ENCODE measurements around the gene KMT2E. TPM values are rescaled to one million over a fixed set of nuclear protein-coding genes. Genes with fewer than 3 reads are reported as not detected.

The KMT2E gene
- total RNA-seq, 2 experiments from 2014 or later, result 50.1 to 72.8 TPM

DNA sequence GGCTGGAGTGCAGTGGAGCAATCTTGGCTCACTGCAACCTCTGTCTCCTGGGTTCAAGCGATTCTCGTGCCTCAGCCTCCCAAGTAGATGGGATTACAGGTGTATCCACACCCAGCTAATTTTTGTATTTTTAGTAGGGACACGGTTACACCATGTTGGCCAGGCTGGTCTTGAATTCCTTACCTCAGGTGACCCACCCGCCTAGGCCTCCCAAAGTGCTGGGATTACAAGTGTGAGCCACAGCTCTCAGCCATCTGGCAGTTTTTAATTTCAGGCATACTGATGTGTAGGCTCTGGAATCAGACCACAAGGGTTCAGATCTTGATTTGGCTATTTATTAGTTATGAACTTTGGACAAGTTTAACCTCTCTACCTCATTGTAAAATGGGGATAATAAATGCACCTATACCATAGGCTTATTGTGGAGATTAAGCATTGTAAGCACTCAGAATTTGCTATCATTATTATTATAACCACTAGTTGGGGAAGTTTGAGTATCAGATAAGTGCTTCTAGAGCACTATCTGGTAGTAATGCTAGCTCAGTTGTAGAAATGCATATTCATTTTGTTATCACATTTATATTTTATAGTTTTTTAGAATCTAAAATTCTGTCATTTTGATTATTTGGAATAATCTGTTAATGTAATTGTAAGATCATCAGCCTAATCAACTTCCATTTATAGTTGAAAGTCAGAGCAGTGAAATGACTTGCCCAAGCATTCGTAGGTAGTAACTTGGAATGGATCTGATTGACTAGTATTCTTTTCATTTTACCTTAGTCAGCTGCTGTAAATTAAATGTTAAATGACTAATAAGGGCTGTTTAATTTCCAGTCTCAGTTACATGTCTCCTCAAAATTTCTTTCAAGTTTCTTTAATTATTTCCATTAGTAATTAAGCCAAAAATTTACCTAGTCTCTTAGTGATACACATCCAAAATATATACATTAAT, 22.5 kb downstream of the KMT2E start:
- no peak for DNase-seq (ENCODE audit: low spot score)
- POLR2A ChIA-PET, result interaction anchor here (0.6 to 1.4 kb wide), 3 partner anchors 10 to 397 kb away, joined by 3 to 5 read pairs (median 5); no protein-coding TSS in a partner anchor
- TF ChIP-seq EZH2phosphoT487 (IDR thresholded peaks at IDR 0.05; ENCODE audit: borderline replicate concordance, low read depth, low read length), result no peak
- TF ChIP-seq, protein P1, sequence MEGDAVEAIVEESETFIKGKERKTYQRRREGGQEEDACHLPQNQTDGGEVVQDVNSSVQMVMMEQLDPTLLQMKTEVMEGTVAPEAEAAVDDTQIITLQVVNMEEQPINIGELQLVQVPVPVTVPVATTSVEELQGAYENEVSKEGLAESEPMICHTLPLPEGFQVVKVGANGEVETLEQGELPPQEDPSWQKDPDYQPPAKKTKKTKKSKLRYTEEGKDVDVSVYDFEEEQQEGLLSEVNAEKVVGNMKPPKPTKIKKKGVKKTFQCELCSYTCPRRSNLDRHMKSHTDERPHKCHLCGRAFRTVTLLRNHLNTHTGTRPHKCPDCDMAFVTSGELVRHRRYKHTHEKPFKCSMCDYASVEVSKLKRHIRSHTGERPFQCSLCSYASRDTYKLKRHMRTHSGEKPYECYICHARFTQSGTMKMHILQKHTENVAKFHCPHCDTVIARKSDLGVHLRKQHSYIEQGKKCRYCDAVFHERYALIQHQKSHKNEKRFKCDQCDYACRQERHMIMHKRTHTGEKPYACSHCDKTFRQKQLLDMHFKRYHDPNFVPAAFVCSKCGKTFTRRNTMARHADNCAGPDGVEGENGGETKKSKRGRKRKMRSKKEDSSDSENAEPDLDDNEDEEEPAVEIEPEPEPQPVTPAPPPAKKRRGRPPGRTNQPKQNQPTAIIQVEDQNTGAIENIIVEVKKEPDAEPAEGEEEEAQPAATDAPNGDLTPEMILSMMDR (conservative IDR thresholded peaks at IDR 0.05; ENCODE audit: low read length), result no peak
- H3K79me2 ChIP-seq (ENCODE audit: insufficient read depth, low read depth, low read length), result peaks cover 93% of the 10 kb centered on the region
- no TSS peak for BruUV-seq (replicated peaks)
- no peaks in the 10 kb centered on the region for H3K9me2 ChIP-seq (ENCODE audit: insufficient read depth, low read length)
- intact Hi-C loops (cut with micrococcal nuclease; ENCODE audit: unreplicated experiment), result loop anchor here (1.0 kb wide), 1 partner anchor 18 kb away; no protein-coding TSS in a partner anchor
- H3K4me3 ChIP-seq (ENCODE audit: low read depth, low read length, poor library complexity, severe bottlenecking), result no peak overlapping the region
- H3K36me3 ChIP-seq (ENCODE audit: insufficient read depth, low read length), result peaks cover 35% of the 10 kb centered on the region
- no peak overlapping the region for H3K4me2 ChIP-seq (ENCODE audit: low read length)
- H3K4me1 ChIP-seq (ENCODE audit: insufficient read depth, low read length, poor library complexity, severe bottlenecking), result peaks cover 21% of the 10 kb centered on the region
- H3K9me3 ChIP-seq (ENCODE audit: low read length), result no peaks in the 10 kb centered on the region
- 0 out of 2 replicates have a peak, but pooled peaks cover 15% of the 10 kb centered on the region for H4K20me1 ChIP-seq (ENCODE audit: insufficient read depth, low read length)
- CTCF ChIA-PET (ENCODE audit: unreplicated experiment), result no interaction called here
- no peak overlapping the region for H2AFZ ChIP-seq (ENCODE audit: low read length)
- no peak overlapping the region for H3K27ac ChIP-seq (ENCODE audit: low read depth, low read length, poor library complexity, severe bottlenecking)

DNA sequence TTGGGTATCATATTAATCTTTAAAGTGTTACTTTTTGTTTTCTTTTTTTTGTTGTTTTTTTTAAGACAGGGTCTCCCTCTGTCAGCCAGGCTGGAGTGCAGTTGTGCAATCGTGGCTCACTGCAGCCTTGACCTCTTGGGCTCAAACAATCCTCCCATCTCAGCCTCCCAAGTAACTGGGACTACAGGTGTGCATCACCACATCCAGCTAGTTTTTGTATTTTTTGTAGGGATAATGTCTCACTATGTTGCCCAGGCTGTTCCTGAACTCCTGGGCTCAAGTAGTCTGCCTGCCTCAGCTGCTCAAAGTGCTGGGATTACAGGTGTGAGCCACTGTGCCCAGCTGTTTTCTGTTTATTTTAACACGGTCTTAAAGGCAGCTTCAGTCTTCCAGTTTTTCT, 23.3 kb downstream of the KMT2E start:
- Histone ChIP-seq H3K27ac (ENCODE audit: low read depth, low read length, poor library complexity, severe bottlenecking) (no peak overlapping the region), H3K4me1 (ENCODE audit: insufficient read depth, low read length, poor library complexity, severe bottlenecking) (peaks cover 21% of the 10 kb centered on the region), H3K9me3 (ENCODE audit: low read length) (no peaks in the 10 kb centered on the region), H3K9me2 (ENCODE audit: insufficient read depth, low read length) (no peaks in the 10 kb centered on the region), H3K36me3 (ENCODE audit: insufficient read depth, low read length) (peaks cover 43% of the 10 kb centered on the region), H3K4me2 (ENCODE audit: low read length) (no peak overlapping the region), H4K20me1 (ENCODE audit: insufficient read depth, low read length) (0 out of 2 replicates have a peak, but pooled peaks cover 15% of the 10 kb centered on the region), H3K79me2 (ENCODE audit: insufficient read depth, low read depth, low read length) (peaks cover 93% of the 10 kb centered on the region), H3K4me3 (ENCODE audit: low read depth, low read length, poor library complexity, severe bottlenecking) (no peak overlapping the region), H2AFZ (ENCODE audit: low read length) (no peak overlapping the region)
- intact Hi-C loops (cut with micrococcal nuclease; ENCODE audit: unreplicated experiment), result no loop called here
- CTCF ChIA-PET (ENCODE audit: unreplicated experiment), result no interaction called here
- POLR2A ChIA-PET, result interaction anchor here (0.6 to 1.3 kb wide), 6 partner anchors 9 to 791 kb away, joined by 3 to 5 read pairs (median 3); no protein-coding TSS in a partner anchor
- BruUV-seq (replicated peaks), result no TSS peak
- DNase-seq (ENCODE audit: low spot score), result no peak
- TF ChIP-seq, protein P1 (conservative IDR thresholded peaks at IDR 0.05; ENCODE audit: low read length), result no peak
- TF ChIP-seq EZH2phosphoT487 (IDR thresholded peaks at IDR 0.05; ENCODE audit: borderline replicate concordance, low read depth, low read length), result no peak
